Sigmoid colon (tissue), 7 donors: ENCODE measurements around the gene AATK. TPM values are rescaled to one million over a fixed set of nuclear protein-coding genes. Genes with fewer than 3 reads are reported as not detected.

Source experiments
- DNase-seq: peaks from one replicate; pipeline ENCODE4 v3.0.0-alpha.2; 2019
- H3K27ac ChIP-seq, 4 donors: fragments of 200-600 bp; sonication (generic); one replicate each; pipeline ENCODE4 v1.5.1; 2016 to 2019; ENCODE audit warnings: mild to moderate bottlenecking in 1 of 4
- H3K27me3 ChIP-seq, 3 donors: fragments of 200-600 bp; sonication (generic); one replicate each; pipeline ENCODE4 v1.5.1; 2019; ENCODE audit warnings: mild to moderate bottlenecking in 1 of 3
- H3K36me3 ChIP-seq, 4 donors: fragments of 200-600 bp; sonication (generic); one replicate each; pipeline ENCODE4 v1.5.1; 2016 to 2019
- H3K4me1 ChIP-seq, 4 donors: fragments of 200-600 bp; sonication (generic); one replicate each; pipeline ENCODE4 v1.5.1; 2017 to 2019
- H3K4me3 ChIP-seq, 4 donors: fragments of 200-600 bp; sonication (generic); one replicate each; pipeline ENCODE4 v1.5.1; 2017 to 2019; ENCODE audit warnings: mild to moderate bottlenecking in 2 of 4, moderate library complexity in 1 of 4
- H3K9me3 ChIP-seq, 4 donors: fragments of 200-600 bp in 3 of 4; sonication (generic) in 3 of 4; one replicate each; pipeline versions ENCODE4 v1.5.1 to v1.6.1; 2013 to 2019
- CTCF ChIP-seq, 4 experiments: fragments of 450-650 bp in 3 of 4; fragments of 200-600 bp in 1 of 4; IDR thresholded peaks; one replicate each; pipeline ENCODE4 v1.5.1; 2016 to 2019; ENCODE audit warnings: antibody characterized with exemption in 4 of 4, mild to moderate bottlenecking in 3 of 4, moderate library complexity in 2 of 4
- EP300 ChIP-seq, 4 donors: sonication (generic); formaldehyde crosslinking; IDR thresholded peaks; one replicate each; pipeline ENCODE4 v1.6.1; 2017; ENCODE audit warnings: antibody characterized with exemption in 4 of 4
- POLR2A ChIP-seq, 2 donors: fragments of 450-650 bp; IDR thresholded peaks; one replicate each; pipeline ENCODE4 v1.6.1; 2016; ENCODE audit warnings: antibody characterized with exemption in 2 of 2, mild to moderate bottlenecking in 2 of 2, moderate library complexity in 2 of 2
- POLR2AphosphoS5 ChIP-seq, 4 donors: sonication (generic); formaldehyde crosslinking; IDR thresholded peaks; one replicate each; pipeline ENCODE4 v1.6.1; 2017; ENCODE audit warnings: antibody characterized with exemption in 4 of 4
- WGBS, 2 donors: extraction: QIAGEN DNeasy Blood & Tissue Kit; methylation state at CpG; one replicate each; pipeline ENCODE4 v1.1.7; 2013; 5-methylcytosine and 5-hydroxymethylcytosine counted together
- intact Hi-C: fragments of 100-400 bp; cut with DNase I; formaldehyde crosslinking; loops from one replicate; pipeline ENCODE4 v1.15.1; 2023
- polyA plus RNA-seq, 3 donors: library from polyadenylated mRNA; stranded (reverse); fragments of 200-250 nt; gene quantifications; one replicate each; pipeline ENCODE4 v1.2.3, GENCODE V29; 2013
- total RNA-seq, 4 donors: library from RNA; depleted of rRNA; stranded (reverse); fragments of >200 nt; gene quantifications; one replicate each; pipeline ENCODE4 v1.1.0, GENCODE V29; 2016
- donor health status: healthy with polysubstance abuse.
- donor health status: Bipolar disorder and iron deficiency.
- donor health status: healthy.

Gene AATK
- total and polyA plus RNA-seq, 7 donors = 0.16 to 9.6 (median 4.2) TPM

GRCh38 chr17:81097943-81098308, 68.1 kb downstream of the AATK start:
- Histone ChIP-seq H3K27ac (peak overlapping the region; percentile 51 to 89 (median 84)), H3K27me3 (no peaks in the 10 kb centered on the region), H3K9me3 (no peaks in the 10 kb centered on the region), H3K4me1 (peaks cover 2 to 68% (median 53%) of the 10 kb centered on the region in 4 donors), H3K36me3 (peaks cover 9 to 33% (median 14%) of the 10 kb centered on the region in 4 donors), H3K4me3 (peak overlapping the region in 2 of 4 donors; percentile 21 to 26)
- peak; percentile 83 for DNase-seq
- TF ChIP-seq EP300 (IDR thresholded peaks at IDR 0.05) (no peak), POLR2AphosphoS5 (IDR thresholded peaks at IDR 0.05) (peak in 1 of 4 donors; percentile 28), CTCF (IDR thresholded peaks at IDR 0.05) (no peak), POLR2A (IDR thresholded peaks at IDR 0.05) (no peak)
- 76 to 80% methylated on average over 13 of the region's 13 CpGs for WGBS, 2 donors
- intact Hi-C loops = loop anchor here (1.0 to 2.0 kb wide), 2 partner anchors 71 to 109 kb away; no protein-coding TSS in a partner anchor

- peak in 3 of 4 donors; percentile 23 to 59 (median 40) for TF ChIP-seq POLR2AphosphoS5 (IDR thresholded peaks at IDR 0.05)
- peak; percentile 55 to 76 (median 67) for TF ChIP-seq CTCF (IDR thresholded peaks at IDR 0.05)
- no peak for TF ChIP-seq POLR2A (IDR thresholded peaks at IDR 0.05)
- 31 to 45% methylated on average over 31 of the region's 31 CpGs for WGBS, 2 donors
- peak overlapping the region; percentile 51 to 89 (median 84) for H3K27ac ChIP-seq
- intact Hi-C loops = loop anchor here (1.0 to 2.0 kb wide), 2 partner anchors 71 to 108 kb away; no protein-coding TSS in a partner anchor
- H3K4me3 ChIP-seq = peak overlapping the region in 2 of 4 donors; percentile 21 to 26
- DNase-seq = peak; percentile 93
- peaks cover 9 to 27% (median 14%) of the 10 kb centered on the region in 4 donors for H3K36me3 ChIP-seq
- H3K4me1 ChIP-seq = peaks cover 2 to 68% (median 53%) of the 10 kb centered on the region in 4 donors
- no peaks in the 10 kb centered on the region for H3K27me3 ChIP-seq
- H3K9me3 ChIP-seq = no peaks in the 10 kb centered on the region
These were observed 68.7 kb downstream of the AATK start for GRCh38 chr17:81097134-81097942.

GRCh38 chr17:81096741-81097133, 69.3 kb downstream of the AATK start:
- peaks cover 9 to 29% (median 14%) of the 10 kb centered on the region in 4 donors for H3K36me3 ChIP-seq
- H3K9me3 ChIP-seq = no peaks in the 10 kb centered on the region
- peaks cover 2 to 62% (median 51%) of the 10 kb centered on the region in 4 donors for H3K4me1 ChIP-seq
- no peaks in the 10 kb centered on the region for H3K27me3 ChIP-seq
- H3K27ac ChIP-seq = peak overlapping the region; percentile 51 to 89 (median 84)
- no peak for TF ChIP-seq CTCF (IDR thresholded peaks at IDR 0.05)
- no peak for TF ChIP-seq EP300 (IDR thresholded peaks at IDR 0.05)
- no peak for TF ChIP-seq POLR2A (IDR thresholded peaks at IDR 0.05)
- TF ChIP-seq POLR2AphosphoS5 (IDR thresholded peaks at IDR 0.05) = no peak
- DNase-seq = no peak
- peak overlapping the region in 2 of 4 donors; percentile 21 to 26 for H3K4me3 ChIP-seq
- intact Hi-C loops = loop anchor here (1.0 to 2.0 kb wide), 2 partner anchors 70 to 107 kb away; no protein-coding TSS in a partner anchor
- 87 to 92% methylated on average over 7 of the region's 7 CpGs for WGBS, 2 donors

- 64 to 77% methylated on average over 13 of the region's 13 CpGs for WGBS, 2 donors
- H3K4me1 ChIP-seq = peaks cover 2 to 60% (median 51%) of the 10 kb centered on the region in 4 donors
- peak overlapping the region in 2 of 4 donors; percentile 0 to 25 for H3K4me3 ChIP-seq
- no peak for DNase-seq
- no peaks in the 10 kb centered on the region for H3K9me3 ChIP-seq
- intact Hi-C loops = no loop called here
- TF ChIP-seq EP300 (IDR thresholded peaks at IDR 0.05) = no peak
- TF ChIP-seq POLR2AphosphoS5 (IDR thresholded peaks at IDR 0.05) = no peak
- peaks cover 7 to 24% (median 9%) of the 10 kb centered on the region in 4 donors for H3K36me3 ChIP-seq
- peak overlapping the region; percentile 82 to 89 (median 85) for H3K27ac ChIP-seq
- no peaks in the 10 kb centered on the region for H3K27me3 ChIP-seq
These were observed 70.6 kb downstream of the AATK start for GRCh38 chr17:81095383-81095762.
